ENCODE data around the gene BATF.

DNA sequence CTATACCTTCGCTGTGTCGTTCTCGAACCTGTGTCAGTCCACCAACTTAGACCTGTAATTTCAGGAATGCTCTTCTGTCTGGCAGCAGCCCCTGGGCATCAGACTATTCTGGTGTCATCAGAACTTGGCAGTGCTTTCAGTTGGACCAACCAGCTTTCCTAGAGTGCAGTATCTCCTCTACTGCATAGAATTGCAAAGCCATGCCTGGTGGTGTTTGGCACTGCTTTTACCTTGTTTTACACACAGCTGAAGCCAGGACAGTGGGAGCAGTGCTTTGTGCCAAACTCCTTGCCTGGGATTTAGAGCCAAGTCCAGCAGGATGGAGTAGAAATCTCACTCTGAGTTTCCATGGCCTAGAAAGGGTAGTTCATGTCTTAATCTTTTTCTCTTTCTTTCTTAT is 57.6 kb downstream of the BATF start:
- no peak for TF ChIP-seq TAF1 (IDR thresholded peaks at IDR 0.05; ENCODE audit: borderline replicate concordance, insufficient read depth, low read length)
- TF ChIP-seq, protein P1, sequence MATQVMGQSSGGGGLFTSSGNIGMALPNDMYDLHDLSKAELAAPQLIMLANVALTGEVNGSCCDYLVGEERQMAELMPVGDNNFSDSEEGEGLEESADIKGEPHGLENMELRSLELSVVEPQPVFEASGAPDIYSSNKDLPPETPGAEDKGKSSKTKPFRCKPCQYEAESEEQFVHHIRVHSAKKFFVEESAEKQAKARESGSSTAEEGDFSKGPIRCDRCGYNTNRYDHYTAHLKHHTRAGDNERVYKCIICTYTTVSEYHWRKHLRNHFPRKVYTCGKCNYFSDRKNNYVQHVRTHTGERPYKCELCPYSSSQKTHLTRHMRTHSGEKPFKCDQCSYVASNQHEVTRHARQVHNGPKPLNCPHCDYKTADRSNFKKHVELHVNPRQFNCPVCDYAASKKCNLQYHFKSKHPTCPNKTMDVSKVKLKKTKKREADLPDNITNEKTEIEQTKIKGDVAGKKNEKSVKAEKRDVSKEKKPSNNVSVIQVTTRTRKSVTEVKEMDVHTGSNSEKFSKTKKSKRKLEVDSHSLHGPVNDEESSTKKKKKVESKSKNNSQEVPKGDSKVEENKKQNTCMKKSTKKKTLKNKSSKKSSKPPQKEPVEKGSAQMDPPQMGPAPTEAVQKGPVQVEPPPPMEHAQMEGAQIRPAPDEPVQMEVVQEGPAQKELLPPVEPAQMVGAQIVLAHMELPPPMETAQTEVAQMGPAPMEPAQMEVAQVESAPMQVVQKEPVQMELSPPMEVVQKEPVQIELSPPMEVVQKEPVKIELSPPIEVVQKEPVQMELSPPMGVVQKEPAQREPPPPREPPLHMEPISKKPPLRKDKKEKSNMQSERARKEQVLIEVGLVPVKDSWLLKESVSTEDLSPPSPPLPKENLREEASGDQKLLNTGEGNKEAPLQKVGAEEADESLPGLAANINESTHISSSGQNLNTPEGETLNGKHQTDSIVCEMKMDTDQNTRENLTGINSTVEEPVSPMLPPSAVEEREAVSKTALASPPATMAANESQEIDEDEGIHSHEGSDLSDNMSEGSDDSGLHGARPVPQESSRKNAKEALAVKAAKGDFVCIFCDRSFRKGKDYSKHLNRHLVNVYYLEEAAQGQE (IDR thresholded peaks at IDR 0.05; ENCODE audit: insufficient read depth in 1 of 2, low read depth in 2 of 2, low read length in 2 of 2): no peak

Measured in PFSK-1 (cell line).